Tibial nerve (tissue), 4 donors: Measurements from ENCODE around the gene TAB2. TPM values are rescaled to one million over a fixed set of nuclear protein-coding genes. Genes with fewer than 3 reads are reported as not detected.

Source experiments
- DNase-seq, 2 donors: peaks; one replicate each; pipeline ENCODE4 v3.0.0-alpha.2; 2019; ENCODE audit warnings: low spot score in 2 of 2
- H3K27ac ChIP-seq, 4 donors: fragments of 200-600 bp; sonication (generic) in 3 of 4; one replicate each; pipeline ENCODE4 v1.5.1; 2017 to 2019; ENCODE audit warnings: mild to moderate bottlenecking in 1 of 4
- H3K27me3 ChIP-seq, 2 donors: fragments of 200-600 bp; sonication (generic) in 1 of 2; one replicate each; pipeline versions ENCODE4 v1.5.1 to v1.6.0; 2017 to 2019
- H3K36me3 ChIP-seq, 3 donors: fragments of 200-600 bp; sonication (generic); one replicate each; pipeline ENCODE4 v1.5.1; 2018 to 2019
- H3K4me1 ChIP-seq, 4 donors: fragments of 200-600 bp; sonication (generic) in 3 of 4; one replicate each; pipeline ENCODE4 v1.5.1; 2017 to 2019
- H3K4me3 ChIP-seq, 4 donors: fragments of 200-600 bp; sonication (generic) in 3 of 4; one replicate each; pipeline ENCODE4 v1.5.1; 2017 to 2019; ENCODE audit warnings: mild to moderate bottlenecking in 1 of 4, moderate library complexity in 1 of 4
- H3K9me3 ChIP-seq, 4 donors: fragments of 200-600 bp; sonication (generic) in 3 of 4; one replicate each; pipeline ENCODE4 v1.5.1; 2017 to 2019
- CTCF ChIP-seq, 5 experiments: fragments of 200-600 bp in 3 of 5; fragments of 450-650 bp in 2 of 5; sonication (generic) in 3 of 5; IDR thresholded peaks; one replicate each; pipeline ENCODE4 v1.5.1; 2016 to 2019; ENCODE audit warnings: antibody characterized with exemption in 5 of 5, mild to moderate bottlenecking in 3 of 5, moderate library complexity in 2 of 5
- EP300 ChIP-seq, 2 donors: sonication (generic); formaldehyde crosslinking; IDR thresholded peaks; one replicate each; pipeline ENCODE4 v1.6.1; 2017; ENCODE audit warnings: antibody characterized with exemption in 2 of 2, mild to moderate bottlenecking in 1 of 2
- POLR2A ChIP-seq, 2 donors: fragments of 450-650 bp; IDR thresholded peaks; one replicate each; pipeline ENCODE4 v1.6.1; 2017; ENCODE audit warnings: antibody characterized with exemption in 2 of 2, mild to moderate bottlenecking in 2 of 2, moderate library complexity in 2 of 2
- WGBS, 2 donors: methylation state at CpG; one replicate each; pipeline ENCODE4 v1.1.5; 2018; 5-methylcytosine and 5-hydroxymethylcytosine counted together
- total RNA-seq, 4 donors: library from RNA; depleted of rRNA; stranded (reverse); fragments of >200 nt; gene quantifications; one replicate each; pipeline ENCODE4 v1.1.0, GENCODE V29; 2016

TAB2 gene
- total RNA-seq, 4 donors from 2014 or later, result 57.5 to 101 (median 74.7) TPM

GRCh38 chr6:149449831-149450678, 132.5 kb downstream of the TAB2 start:
- H3K9me3 ChIP-seq, result no peaks in the 10 kb centered on the region
- H3K4me1 ChIP-seq, result peaks cover 0 to 49% (median 32%) of the 10 kb centered on the region in 4 donors
- no peak for TF ChIP-seq EP300 (IDR thresholded peaks at IDR 0.05)
- TF ChIP-seq POLR2A (IDR thresholded peaks at IDR 0.05), result no peak
- TF ChIP-seq CTCF (IDR thresholded peaks at IDR 0.05), result no peak
- DNase-seq, result no peak
- no peaks in the 10 kb centered on the region for H3K36me3 ChIP-seq
- H3K27me3 ChIP-seq, result peaks cover 0 to 20% of the 10 kb centered on the region in 2 donors
- peak overlapping the region in 2 of 4 donors; percentile 43 to 58 for H3K4me3 ChIP-seq
- 87 to 98% methylated on average over 10 to 14 of the region's 14 CpGs for WGBS, 2 donors
- no peak overlapping the region for H3K27ac ChIP-seq

GRCh38 chr6:149450679-149451375, 133.3 kb downstream of the TAB2 start:
- H3K27me3 ChIP-seq, result peaks cover 0 to 20% of the 10 kb centered on the region in 2 donors
- 0 to 5% methylated on average over 12 to 87 of the region's 89 CpGs for WGBS, 2 donors
- TF ChIP-seq CTCF (IDR thresholded peaks at IDR 0.05) (no peak), EP300 (IDR thresholded peaks at IDR 0.05) (no peak), POLR2A (IDR thresholded peaks at IDR 0.05) (no peak)
- peak overlapping the region in 2 of 4 donors; percentile 32 to 37 for H3K27ac ChIP-seq
- H3K4me1 ChIP-seq, result peaks cover 0 to 54% (median 35%) of the 10 kb centered on the region in 4 donors
- peak overlapping the region; percentile 18 to 58 (median 40) for H3K4me3 ChIP-seq
- H3K36me3 ChIP-seq, result no peaks in the 10 kb centered on the region
- no peaks in the 10 kb centered on the region for H3K9me3 ChIP-seq
- no peak for DNase-seq

- peak overlapping the region in 2 of 4 donors; percentile 32 to 37 for H3K27ac ChIP-seq
- peaks cover 0 to 54% (median 35%) of the 10 kb centered on the region in 4 donors for H3K4me1 ChIP-seq
These were observed 134.0 kb downstream of the TAB2 start for GRCh38 chr6:149451376-149452036.

More at GRCh38 chr6:149451376-149452036, 134.0 kb downstream of the TAB2 start:
- Histone ChIP-seq H3K36me3 (no peaks in the 10 kb centered on the region), H3K27me3 (peaks cover 0 to 20% of the 10 kb centered on the region in 2 donors), H3K4me3 (peak overlapping the region; percentile 18 to 58 (median 40)), H3K9me3 (no peaks in the 10 kb centered on the region)
- no peak for DNase-seq
- TF ChIP-seq CTCF (IDR thresholded peaks at IDR 0.05), result no peak
- no peak for TF ChIP-seq POLR2A (IDR thresholded peaks at IDR 0.05)
- TF ChIP-seq EP300 (IDR thresholded peaks at IDR 0.05), result no peak
- WGBS, 2 donors, result 49 to 69% methylated on average over 15 to 30 of the region's 47 CpGs
